ENCODE measurements around the gene RPRD1A.
"Not testable (repeated sequence)": the region's sequence is repeated elsewhere in the genome, so short reads cannot be mapped to it uniquely, and the experiment has no call there.

Gene RPRD1A

DNA sequence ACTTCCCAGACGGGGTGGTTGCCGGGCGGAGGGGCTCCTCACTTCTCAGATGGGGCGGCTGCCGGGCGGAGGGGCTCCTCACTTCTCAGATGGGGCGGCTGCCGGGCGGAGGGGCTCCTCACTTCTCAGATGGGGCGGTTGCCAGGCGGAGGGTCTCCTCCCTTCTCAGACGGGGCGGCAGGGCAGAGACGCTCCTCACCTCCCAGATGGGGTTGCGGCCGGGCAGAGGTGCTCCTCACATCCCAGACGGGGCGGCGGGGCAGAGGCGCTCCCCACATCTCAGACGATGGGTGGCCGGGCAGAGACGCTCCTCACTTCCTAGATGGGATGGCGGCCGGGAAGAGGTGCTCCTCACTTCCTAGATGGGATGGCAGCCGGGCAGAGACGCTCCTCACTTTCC, 10.4 kb upstream of the RPRD1A start:
- DNase-seq (ENCODE audit: low spot score), result not testable (repeated sequence)

DNA sequence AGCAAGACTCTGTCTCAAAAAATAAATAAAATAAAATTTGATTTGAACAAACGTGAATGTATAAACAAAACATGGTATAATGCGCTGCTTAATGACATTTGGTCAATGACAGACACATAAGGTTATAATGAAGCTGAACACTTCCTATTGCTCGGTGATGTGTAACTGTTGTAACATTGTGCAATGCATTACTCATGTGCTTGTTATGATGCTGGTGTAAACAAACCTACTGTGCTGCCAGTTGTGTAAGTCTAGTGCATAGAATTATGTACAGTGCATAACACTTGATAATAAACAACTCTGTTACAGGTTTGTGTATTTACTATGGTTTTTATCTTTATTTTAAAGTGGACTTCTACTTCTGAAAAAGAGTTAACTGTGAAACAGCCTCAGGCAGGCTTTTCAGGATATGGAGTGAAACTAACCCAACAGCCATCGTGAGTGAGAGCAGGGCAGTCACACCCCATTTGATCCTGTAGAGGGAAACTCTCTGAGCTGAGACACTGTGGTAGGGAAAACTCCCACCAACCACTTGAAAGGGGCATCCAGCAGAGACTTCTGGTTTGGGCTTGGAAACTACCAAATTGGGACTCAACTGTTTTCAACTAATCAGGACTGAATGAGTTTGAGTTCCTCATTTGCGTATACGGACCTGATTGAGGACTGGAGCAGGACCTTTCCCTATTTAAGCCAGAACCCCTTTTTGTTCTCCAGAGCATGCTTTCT, 8.7 kb upstream of the RPRD1A start:
- DNase-seq (ENCODE audit: low spot score), result no peak

DNA sequence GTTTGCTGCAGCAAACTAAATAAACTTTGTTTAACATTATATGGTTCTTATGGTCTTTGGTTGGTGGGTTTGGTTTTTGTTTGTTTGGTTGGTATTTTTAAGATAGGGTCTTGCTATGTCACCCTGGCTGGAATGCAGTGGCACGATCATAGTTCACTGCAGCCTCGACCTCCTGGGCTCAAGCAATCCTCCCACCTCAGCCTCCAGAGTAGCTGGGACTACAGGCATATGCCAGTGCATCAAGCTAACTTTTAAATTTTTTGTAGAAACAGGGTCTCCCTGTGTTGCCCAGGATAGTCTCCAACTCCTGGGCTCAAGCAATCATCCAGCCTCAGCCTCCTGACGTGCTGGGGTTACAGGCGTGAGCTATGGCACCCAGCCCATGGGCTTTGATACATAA, 7.1 kb upstream of the RPRD1A start:
- DNase-seq (ENCODE audit: low spot score), result no peak

DNA sequence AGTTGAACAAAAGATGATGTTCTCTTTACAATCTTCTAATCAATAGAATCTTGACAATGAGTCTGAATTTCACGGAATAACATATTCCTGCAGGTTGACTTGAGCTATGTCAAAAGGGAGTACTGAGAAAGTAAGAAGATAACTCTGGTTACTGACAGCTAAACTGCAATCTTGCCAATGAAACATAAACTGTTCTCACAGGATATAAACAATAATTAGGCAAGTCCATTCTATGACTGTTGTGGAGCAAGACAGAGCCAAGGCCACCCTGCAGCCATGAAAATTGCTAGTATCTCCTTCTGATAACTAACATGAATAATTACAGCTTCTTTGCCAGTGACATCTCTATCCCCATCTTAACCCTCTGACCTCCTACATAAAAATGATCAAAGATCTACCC, 6.3 kb upstream of the RPRD1A start:
- DNase-seq (ENCODE audit: low spot score), result no peak

DNA sequence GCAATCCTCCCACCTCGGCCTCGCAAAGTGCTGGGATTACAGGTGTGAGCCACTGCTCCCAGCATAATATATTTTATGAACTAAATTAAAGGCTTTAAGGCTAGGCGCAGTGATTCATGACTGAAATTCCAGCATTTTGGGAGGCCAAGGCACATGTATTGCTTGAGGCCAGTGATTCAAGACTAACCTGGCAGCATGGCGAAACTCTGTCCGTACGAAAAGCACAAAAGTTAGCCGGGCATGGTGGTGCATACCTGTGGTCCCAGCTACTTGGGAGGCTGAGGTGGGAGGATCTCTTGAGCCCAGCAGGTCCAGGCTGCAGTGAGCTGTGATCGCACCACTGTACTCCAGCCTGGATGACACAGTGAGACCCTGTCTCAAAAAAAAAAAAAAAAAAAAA, 5.0 kb upstream of the RPRD1A start:
- DNase-seq (ENCODE audit: low spot score), result not testable (repeated sequence)

DNA sequence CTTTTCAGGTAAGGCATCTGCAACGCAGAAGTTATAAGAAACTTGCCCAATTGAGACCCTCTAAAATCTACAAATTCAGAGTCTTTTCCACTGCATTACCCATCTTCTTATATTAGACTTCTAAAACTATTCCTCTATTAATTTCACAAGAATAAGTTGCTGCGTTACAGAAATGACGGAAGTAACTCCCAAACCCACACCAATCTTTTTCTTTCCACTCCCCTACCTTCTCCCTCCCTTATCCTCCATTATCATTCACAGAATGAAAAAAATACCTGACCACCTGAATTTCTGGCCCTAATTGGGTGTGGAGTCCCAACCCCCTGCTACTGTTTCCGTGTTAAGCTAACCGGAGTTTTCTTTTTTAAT, 689 bp downstream of the RPRD1A start:
- peak; percentile 23 for DNase-seq (ENCODE audit: low spot score)

DNA sequence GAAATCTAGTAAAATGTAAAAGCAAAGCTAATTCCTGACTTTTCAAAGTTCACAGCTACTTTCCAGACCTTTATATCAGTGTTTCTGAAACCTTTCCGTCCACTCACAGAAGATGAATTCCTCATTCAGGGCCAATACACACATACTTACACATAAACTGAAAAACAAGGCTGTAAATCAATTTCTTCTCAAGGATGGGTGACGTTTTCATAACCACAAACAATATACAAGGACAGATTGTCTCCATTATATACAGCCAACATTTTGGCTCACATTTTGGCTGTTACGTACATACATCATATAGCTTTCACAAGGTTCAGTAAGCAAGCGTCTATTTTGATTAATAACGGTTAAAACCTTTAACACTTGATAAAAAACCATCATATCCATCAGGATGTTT, 1.4 kb downstream of the RPRD1A start:
- no peak for DNase-seq (ENCODE audit: low spot score)

DNA sequence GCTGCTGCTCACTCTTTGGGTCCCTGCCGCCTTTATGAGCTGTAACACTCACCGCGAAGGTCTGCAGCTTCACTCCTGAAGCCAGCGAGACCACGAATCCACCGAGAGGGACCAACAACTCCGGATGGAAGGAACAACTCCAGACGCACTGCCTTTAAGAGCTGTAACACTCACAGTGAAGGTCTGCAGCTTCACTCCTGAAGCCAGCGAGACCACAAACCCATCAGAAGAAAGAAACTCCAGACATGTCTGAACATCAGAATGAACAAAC, 2.6 kb downstream of the RPRD1A start:
- DNase-seq (ENCODE audit: low spot score), result not testable (repeated sequence)

DNA sequence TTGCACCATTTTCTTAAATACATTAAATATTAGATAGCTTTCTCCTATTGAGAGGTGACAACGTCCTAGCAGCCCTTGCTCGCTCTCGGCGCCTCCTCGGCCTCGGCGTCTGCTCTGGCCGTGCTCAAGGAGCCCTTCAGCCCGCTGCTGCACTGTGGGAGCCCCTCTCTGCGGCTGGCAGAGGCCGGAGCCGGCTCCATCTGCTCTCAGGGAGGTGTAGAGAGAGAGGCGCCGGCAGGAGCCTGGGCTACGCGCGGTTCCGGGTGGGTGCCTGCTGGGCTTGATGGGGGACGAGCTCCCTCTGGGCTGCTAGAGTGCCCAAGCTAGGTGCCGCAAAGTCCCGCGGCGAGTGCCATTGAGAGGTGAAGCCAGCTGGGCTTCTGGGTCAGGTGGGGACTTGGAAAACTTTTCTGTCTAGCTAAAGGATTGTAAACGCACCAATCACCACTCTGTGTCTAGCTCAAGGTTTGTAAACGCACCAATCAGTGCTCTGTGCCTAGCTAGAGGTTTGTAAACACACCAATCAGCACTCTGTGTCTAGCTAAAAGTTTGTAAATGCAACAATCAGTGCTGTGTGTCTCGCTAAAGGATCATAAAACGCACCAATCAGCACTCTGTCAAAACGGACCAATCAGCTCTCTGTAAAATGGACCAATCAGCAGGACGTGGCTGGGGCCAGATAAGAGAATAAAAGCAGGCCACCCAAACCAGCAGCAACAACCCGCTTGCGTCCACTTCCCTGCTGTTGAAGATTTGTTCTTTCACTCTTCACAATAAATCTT, 3.1 kb downstream of the RPRD1A start:
- DNase-seq (ENCODE audit: low spot score), result no peak

DNA sequence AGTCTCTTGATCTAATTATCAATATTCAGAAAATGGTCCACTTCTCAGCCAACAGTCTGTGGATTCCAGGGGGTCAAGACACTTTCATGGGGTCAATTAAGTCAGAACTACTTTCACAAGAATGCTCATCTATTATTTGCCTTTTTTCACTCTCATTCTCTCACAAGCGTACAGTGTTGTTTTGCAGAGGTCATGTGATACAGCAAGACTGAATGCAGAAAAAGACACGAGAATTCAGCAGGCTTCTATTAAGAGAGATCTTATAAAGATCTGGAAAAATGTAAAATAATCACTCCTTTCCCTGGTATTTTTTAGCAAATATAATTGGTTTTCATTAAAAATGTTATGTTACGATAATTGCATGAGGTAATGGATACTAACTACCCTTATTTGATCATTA, 8.7 kb downstream of the RPRD1A start:
- no peak for DNase-seq (ENCODE audit: low spot score)

DNA sequence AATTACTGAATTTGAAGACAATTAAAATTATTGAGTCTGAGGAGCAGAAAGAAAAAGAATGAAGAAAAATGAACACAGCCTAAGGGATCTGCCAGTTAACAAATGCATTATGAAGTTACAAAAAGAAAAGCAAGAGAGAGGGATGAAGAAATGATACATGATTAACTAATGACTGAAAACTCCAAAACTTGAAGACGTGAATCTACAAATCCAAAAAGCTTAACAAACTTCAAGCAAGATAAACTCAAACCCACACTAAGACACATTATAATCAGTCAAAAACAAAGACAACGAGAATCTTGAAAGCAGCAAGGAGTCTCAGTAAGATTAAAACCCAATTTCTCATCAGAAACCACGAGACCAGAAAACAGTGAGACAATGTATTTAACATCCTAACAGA, 15.6 kb downstream of the RPRD1A start:
- no peak for DNase-seq (ENCODE audit: low spot score)

DNA sequence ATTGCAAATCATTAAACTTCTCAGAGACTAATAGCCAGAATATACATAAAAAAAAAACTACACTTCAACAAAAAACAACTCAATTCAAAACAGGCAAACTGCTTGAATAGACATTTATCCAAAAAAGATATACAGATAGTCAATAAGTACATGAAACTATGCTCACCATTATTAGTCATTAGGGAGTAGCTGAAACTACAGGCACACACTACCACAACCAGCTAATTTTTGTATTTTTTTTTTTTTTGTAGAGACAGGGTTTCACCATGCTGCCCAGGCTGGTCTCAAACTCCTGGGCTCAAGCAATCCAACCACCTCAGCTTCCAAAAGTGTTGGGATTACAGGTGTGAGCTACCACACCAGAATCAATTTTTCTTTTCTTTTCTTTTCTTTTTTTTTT, 16.9 kb downstream of the RPRD1A start:
- DNase-seq (ENCODE audit: low spot score), result no peak

DNA sequence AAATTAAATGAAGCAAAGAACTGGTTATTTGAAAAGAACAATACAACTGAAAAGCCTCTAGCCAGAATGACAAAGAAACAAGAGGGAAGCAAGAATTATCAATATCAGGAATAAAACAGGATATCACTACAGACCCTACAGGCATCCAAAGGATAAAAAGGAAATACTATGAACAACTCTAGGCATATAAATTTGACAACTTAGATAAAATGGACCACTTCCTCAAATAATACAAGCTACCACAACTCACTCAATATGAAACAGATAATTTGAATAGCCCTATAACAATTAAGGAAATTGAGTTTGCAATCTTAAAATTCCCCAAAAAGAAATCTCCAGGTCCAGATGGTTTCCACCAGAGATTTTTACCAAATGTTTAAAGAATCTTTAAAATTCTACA, 19.8 kb downstream of the RPRD1A start:
- no peak for DNase-seq (ENCODE audit: low spot score)

DNA sequence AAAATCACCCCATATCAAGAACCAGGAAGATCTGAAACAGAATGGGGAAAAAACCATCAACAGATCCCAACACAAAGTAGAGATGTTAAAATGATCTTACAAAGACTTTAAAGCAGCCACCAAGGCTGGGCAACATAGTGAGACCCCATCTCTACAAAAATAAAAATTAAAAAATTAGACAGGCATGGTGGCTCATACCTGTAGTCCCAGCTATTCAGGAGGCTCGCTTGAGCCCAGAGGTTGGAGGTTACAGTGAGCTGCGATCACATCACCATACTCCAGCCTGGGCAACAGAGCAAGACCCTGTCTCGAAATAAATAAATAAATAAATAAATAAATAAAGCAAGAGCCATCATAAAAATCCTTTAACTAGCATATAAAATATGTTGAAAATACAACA, 20.5 kb downstream of the RPRD1A start:
- no peak for DNase-seq (ENCODE audit: low spot score)

DNA sequence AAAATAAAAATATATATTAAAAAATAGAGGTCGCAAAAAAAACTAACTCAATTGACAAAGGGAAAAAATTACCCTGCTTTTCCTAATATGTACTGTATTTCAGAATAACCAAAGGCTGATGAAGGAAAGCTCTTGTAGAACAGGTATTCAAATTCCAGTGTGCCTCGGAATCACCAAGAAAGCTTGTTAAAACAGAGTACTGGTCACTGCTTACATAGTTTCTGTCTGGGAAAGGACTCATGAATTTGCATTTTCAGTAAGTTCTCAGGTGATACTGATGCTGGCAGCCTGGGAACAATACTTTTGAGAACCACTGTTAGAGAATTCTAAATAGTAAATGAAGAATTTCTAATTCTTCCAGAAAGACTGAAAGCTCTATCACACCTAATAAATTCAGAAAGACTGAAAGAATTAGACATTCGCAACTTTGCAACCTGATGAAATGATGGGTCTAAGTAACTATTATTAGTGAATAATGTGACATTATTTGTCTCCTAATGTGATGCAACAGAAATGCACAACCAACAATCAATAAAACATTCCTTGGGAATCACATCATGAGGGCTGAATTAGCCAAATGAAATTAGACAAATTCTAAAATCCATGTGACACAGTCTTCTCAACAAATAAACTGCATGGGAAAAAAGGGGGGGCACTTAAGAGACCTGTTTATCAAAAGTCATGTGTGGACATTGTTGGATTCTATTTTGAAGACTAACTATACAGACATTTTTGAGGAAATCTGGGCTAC, 21.9 kb downstream of the RPRD1A start:
- DNase-seq (ENCODE audit: low spot score), result no peak

DNA sequence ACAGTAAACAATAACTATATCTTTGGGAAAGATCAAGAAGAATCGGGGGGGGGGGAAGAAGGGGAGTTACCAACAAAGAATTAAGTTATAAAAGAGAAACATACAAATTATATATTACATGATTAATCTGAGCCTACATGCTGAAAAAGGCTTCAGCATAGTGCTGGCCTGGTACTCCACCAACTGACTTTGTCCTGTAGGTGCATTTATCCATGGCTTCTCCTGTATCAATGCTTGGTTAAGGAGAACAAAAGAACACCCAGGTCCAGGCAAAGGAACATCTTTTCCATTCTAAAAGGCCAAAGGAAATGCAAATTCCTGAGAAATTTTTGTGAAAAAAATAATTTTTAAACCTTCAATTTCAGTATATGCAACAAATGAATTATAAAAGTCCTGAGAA, 24.2 kb downstream of the RPRD1A start:
- peak; percentile 11 for DNase-seq (ENCODE audit: low spot score)

DNA sequence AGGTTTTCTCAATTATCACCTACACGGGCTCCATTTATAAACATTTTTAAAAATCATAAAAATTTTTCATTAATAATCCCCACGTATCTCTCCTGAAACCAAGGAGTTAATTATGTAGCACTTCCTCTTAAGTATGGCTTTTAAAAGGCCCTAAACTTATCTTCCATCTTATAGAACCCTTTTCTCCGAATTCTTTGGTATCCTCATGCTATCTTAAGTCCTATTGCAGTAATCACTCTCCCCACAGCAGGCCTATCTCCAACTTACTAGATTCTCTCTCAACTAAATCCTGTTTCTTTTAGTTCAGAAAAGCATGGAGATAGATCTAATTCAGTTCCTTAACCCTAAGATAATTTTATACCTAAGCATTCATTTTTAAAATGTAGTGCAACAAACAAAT, 26.2 kb downstream of the RPRD1A start:
- DNase-seq (ENCODE audit: low spot score), result no peak

DNA sequence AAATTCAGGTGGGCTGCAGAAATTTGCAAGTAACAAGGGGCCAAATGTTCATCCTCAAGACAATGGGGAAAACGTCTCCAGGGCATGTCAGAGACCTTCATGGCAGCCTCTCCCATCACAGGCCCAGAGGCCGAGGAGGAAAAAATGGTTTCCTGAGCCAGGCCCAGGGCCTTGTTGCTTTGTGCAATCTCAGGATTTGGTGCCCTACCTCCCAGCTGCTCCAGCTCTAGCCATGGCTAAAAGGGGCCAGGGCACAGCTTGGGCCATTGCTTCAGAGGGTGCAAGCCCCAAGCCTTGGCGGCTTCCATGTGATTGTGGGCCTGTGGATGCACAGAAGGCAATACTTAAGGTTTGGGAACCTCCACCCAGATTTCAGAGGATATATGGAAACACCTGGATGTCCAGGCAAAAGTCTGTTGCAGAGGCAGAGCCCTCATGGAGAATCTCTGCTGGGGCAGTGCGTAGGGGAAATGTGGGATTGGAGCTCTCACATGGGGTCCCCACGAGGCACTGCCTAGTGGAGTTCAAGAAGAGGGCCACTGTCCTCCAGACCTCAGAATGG, 29.2 kb downstream of the RPRD1A start:
- no peak for DNase-seq (ENCODE audit: low spot score)

DNA sequence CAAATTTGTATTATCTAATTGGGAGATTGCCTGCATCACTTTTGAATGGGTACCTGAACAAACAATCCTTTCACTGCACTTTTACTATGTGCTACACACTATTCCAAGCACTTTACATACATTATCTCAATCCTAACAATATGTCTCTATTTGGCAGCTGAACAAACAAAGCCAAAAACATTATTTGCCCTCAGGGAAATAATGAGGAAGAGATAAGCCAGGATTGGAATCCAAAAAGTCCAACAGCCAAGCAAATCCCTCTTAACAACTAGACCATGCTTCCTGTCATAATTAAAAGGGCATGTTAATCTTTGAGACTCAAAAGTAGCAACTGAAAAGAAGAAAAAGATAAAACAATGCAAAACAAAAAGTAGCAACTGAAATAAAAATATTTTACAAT, 32.1 kb downstream of the RPRD1A start:
- no peak for DNase-seq (ENCODE audit: low spot score)

DNA sequence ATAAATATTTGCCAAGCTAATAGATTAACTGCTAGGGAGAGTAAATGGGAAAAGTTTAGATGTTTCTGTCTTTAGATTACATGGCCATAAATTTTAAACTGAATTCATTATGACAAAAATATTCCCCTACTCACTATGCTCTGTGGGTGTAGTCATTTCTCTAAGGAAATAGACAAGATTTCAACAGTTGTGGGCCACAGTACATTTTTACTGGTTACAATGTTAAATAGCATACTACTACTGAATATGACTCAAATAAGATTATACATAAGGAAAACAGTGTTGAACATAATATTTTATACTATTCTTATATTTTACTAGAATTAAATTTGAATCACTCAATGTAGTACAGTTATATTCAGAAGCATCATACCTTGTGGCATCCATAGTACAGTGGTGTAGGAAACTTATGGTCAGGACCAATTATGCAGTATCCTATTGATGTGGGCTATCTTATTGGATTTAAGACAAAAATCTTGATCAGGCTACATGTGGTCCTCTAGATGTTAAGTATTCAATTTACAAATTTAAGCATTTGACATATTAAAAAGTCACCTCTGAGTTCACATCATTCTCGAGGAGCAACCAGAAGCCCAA, 33.0 kb downstream of the RPRD1A start:
- no peak for DNase-seq (ENCODE audit: low spot score)

DNA sequence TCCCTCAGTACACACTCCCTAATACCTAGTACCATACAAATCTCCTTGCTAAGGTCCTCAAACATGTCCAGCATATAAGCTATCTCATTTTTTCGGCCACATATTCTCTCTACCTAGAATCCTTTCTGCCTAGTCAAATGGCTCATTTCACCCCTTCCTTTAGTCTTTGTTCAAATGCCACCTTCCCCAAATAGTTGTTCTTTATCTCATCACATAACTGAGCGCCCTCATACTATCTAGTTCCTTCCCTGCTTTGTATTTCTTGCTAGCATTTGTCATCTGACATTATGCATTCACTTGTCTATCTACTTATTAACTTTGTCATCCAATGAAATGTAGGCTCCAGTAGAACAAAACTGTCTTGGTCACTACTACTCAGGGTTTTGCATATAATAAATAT, 35.5 kb downstream of the RPRD1A start:
- DNase-seq (ENCODE audit: low spot score), result no peak

DNA sequence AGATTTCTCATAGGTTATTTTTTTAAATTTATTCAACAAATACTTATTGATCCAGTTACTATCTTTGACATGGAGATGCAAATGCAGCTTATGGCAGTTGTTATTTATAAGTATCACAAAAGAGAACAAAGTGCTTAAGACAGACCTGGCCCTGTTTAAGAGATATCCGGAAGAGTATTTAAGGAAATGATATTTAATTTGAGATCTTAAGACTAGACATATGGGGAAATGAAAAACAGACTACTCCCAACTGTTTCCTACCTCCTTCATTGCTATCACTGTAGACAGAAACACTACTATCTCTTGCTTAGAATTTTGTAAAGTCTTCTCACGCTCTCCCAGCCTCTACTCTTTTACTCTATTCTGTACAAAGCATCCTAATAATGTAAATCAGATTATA, 36.0 kb downstream of the RPRD1A start:
- DNase-seq (ENCODE audit: low spot score), result no peak

DNA sequence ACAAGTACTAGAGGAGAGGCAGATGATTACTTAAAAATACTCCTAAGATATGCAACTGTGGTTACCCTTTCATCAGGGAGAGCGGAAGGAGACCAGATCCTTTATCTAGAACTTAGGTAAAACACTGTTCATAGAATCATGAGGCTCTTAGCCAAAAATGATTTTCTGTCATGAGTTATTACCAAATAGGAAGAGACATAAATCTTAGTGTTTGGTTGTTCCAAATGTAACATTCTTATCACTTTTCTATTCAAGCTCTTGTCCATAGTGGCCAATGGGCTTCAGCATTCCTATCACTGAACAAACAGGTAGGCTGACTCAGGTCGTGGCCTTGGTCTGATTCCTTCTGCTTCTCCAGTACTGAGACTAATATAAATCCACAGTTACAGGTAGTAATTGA, 38.5 kb downstream of the RPRD1A start:
- no peak for DNase-seq (ENCODE audit: low spot score)
